GM12878 (cell line): ENCODE measurements around the gene ANP32B. TPM values are rescaled to one million over a fixed set of nuclear protein-coding genes. Genes with fewer than 3 reads are reported as not detected.

ENCODE experiments used
- ATAC-seq: fragments of 200-7000 bp; cut with Tn5 transposase; 3 replicates; pipeline ENCODE4 v1.9.1; 2020; ENCODE audit warnings: mild to moderate bottlenecking, moderate library complexity
- BruUV-seq: library from RNA; stranded (reverse); fragments of 400-500 nt; replicated peaks from 2 replicates; lab custom pipeline; 2021; lab: Mats Ljungman, UMichigan
- CTCF ChIA-PET: fragments of 300-600 bp; sonication (Branson Sonifier 250); formaldehyde crosslinking; extraction: SDS; loops from one replicate; lab custom pipeline; 2021; ENCODE audit warnings: inconsistent platforms; lab: Yijun Ruan, JAX
- POLR2A ChIA-PET: fragments of 350-600 bp; formaldehyde crosslinking; extraction: SDS; loops from one replicate; lab custom pipeline; 2021; ENCODE audit warnings: inconsistent platforms; lab: Charles Lee
- RAD21 ChIA-PET: fragments of 300-600 bp; sonication (Branson Sonifier 250); formaldehyde crosslinking; loops from one replicate; lab custom pipeline; 2023; ENCODE audit warnings: antibody characterized with exemption; ENCODE audit not compliant: unreplicated experiment; lab: Charles Lee
- SMC1A ChIA-PET: fragments of 300-600 bp; sonication (Branson Sonifier 250); formaldehyde crosslinking; loops from one replicate; lab custom pipeline; 2023; ENCODE audit not compliant: unreplicated experiment, uncharacterized antibody; lab: Charles Lee
- DNase-seq: peaks from one replicate; pipeline ENCODE4 v3.0.0-alpha.2; 2011; ENCODE audit warnings: low read depth, low spot score
- FAIRE-seq: peaks from 3 replicates; lab custom pipeline; 2011; peaks lifted over from hg19 to GRCh38; lab: Jason Lieb, UNC
- H2AFZ ChIP-seq: 2 replicates; pipeline ENCODE4 v1.6.0; 2011; ENCODE audit warnings: low read depth, low read length, control low read depth; ENCODE audit not compliant: control insufficient read depth
- H3K27ac ChIP-seq: 2 replicates; pipeline ENCODE4 v1.5.1; 2011; ENCODE audit warnings: control low read depth; ENCODE audit not compliant: control insufficient read depth, insufficient read depth
- H3K27me3 ChIP-seq, 2 experiments: replicated peaks in 1 of 2; 2 replicates each; pipeline versions ENCODE4 v1.6.0 to v1.6.1; 2011; ENCODE audit warnings: low read length in 1 of 2; ENCODE audit not compliant: control insufficient read depth in 2 of 2, insufficient read depth in 2 of 2
- H3K36me3 ChIP-seq, 2 experiments: 2 replicates each; pipeline ENCODE4 v1.5.1; 2011; ENCODE audit warnings: low read length in 1 of 2; ENCODE audit not compliant: control insufficient read depth in 2 of 2, insufficient read depth in 2 of 2
- H3K4me1 ChIP-seq: 2 replicates; pipeline ENCODE4 v1.6.1; 2011; ENCODE audit warnings: mild to moderate bottlenecking, low read length, moderate library complexity, mixed read lengths; ENCODE audit not compliant: control insufficient read depth, insufficient read depth
- H3K4me2 ChIP-seq: 2 replicates; pipeline ENCODE4 v1.6.0; 2011; ENCODE audit warnings: control low read depth; ENCODE audit not compliant: control insufficient read depth, insufficient read depth
- H3K4me3 ChIP-seq: fragments of 200-600 bp; sonication (generic); 2 replicates; pipeline ENCODE4 v1.5.1; 2016
- H3K79me2 ChIP-seq: 2 replicates; pipeline ENCODE4 v1.6.0; 2011; ENCODE audit warnings: low read length; ENCODE audit not compliant: control insufficient read depth, insufficient read depth
- H3K9ac ChIP-seq: 2 replicates; pipeline ENCODE4 v1.8.0; 2011; ENCODE audit warnings: low read length, control low read depth, mixed read lengths; ENCODE audit not compliant: control insufficient read depth, insufficient read depth
- H3K9me3 ChIP-seq: replicated peaks from 3 replicates; pipeline ENCODE4 v1.5.1; 2011; ENCODE audit warnings: mild to moderate bottlenecking, low read length; ENCODE audit not compliant: control insufficient read depth, insufficient read depth
- H4K20me1 ChIP-seq: 2 replicates; pipeline ENCODE4 v1.6.0; 2011; ENCODE audit not compliant: control insufficient read depth, insufficient read depth
- BRCA1 ChIP-seq: IDR thresholded peaks from 2 replicates; pipeline ENCODE4 v1.6.1; 2011; ENCODE audit warnings: low read depth, low read length, improper control_type of control experiment
- CBFB ChIP-seq: IDR thresholded peaks from 2 replicates; pipeline ENCODE4 v1.6.1; 2016; ENCODE audit warnings: antibody characterized with exemption, low read depth
- CHD2 ChIP-seq: IDR thresholded peaks from 2 replicates; pipeline ENCODE4 v1.6.1; 2011; ENCODE audit warnings: low read depth, low read length, improper control_type of control experiment, borderline replicate concordance
- GATAD2B ChIP-seq: fragments of 450-650 bp; conservative IDR thresholded peaks from 2 replicates; pipeline ENCODE4 v1.6.1; 2017; ENCODE audit warnings: low read depth, mild to moderate bottlenecking, moderate library complexity
- MEF2A ChIP-seq: IDR thresholded peaks from 2 replicates; pipeline ENCODE4 v1.6.1; 2011; ENCODE audit warnings: low read depth, mild to moderate bottlenecking, low read length, moderate library complexity; ENCODE audit not compliant: insufficient read depth
- MXI1 ChIP-seq: fragments of 150-350 bp; IDR thresholded peaks from 2 replicates; pipeline ENCODE4 v1.6.1; 2011; ENCODE audit warnings: low read depth, mild to moderate bottlenecking, inconsistent platforms, low read length, improper control_type of control experiment
- PML ChIP-seq: IDR thresholded peaks from 2 replicates; pipeline ENCODE4 v1.6.1; 2012; ENCODE audit warnings: low read length, inconsistent platforms
- POLR2A ChIP-seq: IDR thresholded peaks from 2 replicates; pipeline ENCODE4 v1.6.1; 2011; ENCODE audit warnings: low read depth, mild to moderate bottlenecking, low read length
- SIX5 ChIP-seq: IDR thresholded peaks from 2 replicates; pipeline ENCODE4 v1.6.1; 2011; ENCODE audit warnings: mild to moderate bottlenecking, low read depth, low read length, moderate library complexity; ENCODE audit not compliant: severe bottlenecking
- SKIL ChIP-seq: fragments of 450-650 bp; IDR thresholded peaks from 2 replicates; pipeline ENCODE4 v1.6.1; 2017; ENCODE audit warnings: mild to moderate bottlenecking, low read depth, inconsistent platforms; ENCODE audit not compliant: poor library complexity, severe bottlenecking
- STAT1 ChIP-seq: fragments of 450-650 bp; conservative IDR thresholded peaks from 2 replicates; pipeline ENCODE4 v1.6.1; 2014; ENCODE audit warnings: antibody characterized with exemption, mild to moderate bottlenecking
- STAT3 ChIP-seq: IDR thresholded peaks from 2 replicates; pipeline ENCODE4 v1.6.1; 2011; ENCODE audit warnings: low read depth, low read length, improper control_type of control experiment
- ZNF217 ChIP-seq: fragments of 450-650 bp; IDR thresholded peaks from 2 replicates; pipeline ENCODE4 v1.6.1; 2017; ENCODE audit warnings: antibody characterized with exemption, mild to moderate bottlenecking
- WGBS: methylation state at CpG from one replicate; pipeline ENCODE4 v1.1.6; 2016; ENCODE audit warnings: low lambda C conversion rate; ENCODE audit not compliant: insufficient replicate concordance, insufficient coverage; ENCODE audit errors: missing lambda C conversion rate; 5-methylcytosine and 5-hydroxymethylcytosine counted together
- in situ Hi-C: fragments of 300-500 bp; cut with MboI; formaldehyde crosslinking; loops from 9 replicates; pipeline ENCODE4 v1.14.3; 2018; ENCODE audit warnings: mixed read lengths
- intact Hi-C: fragments of 100-400 bp; cut with micrococcal nuclease; formaldehyde crosslinking; loops from one replicate; pipeline ENCODE4 v1.14.2; 2022; ENCODE audit not compliant: unreplicated experiment
- polyA plus RNA-seq, 11 experiments: library from polyadenylated mRNA; depleted of rRNA in 4 of 11; unstranded in 6 of 11; stranded (reverse) in 5 of 11; fragments of >200 nt; fragmentation: Nextera tagmentation in 4 of 11; fragmentation: Illumina TruSeq in 1 of 11; extraction: Ambion mirVana in 4 of 11; extraction: Trizol in 1 of 11; gene quantifications; 1 replicate in 1 of 11; 2 replicates in 10 of 11; pipeline versions ENCODE4 v1.2.1 to v1.2.3, GENCODE V29; 2011 to 2016; ENCODE audit warnings: inconsistent platforms in 2 of 11, missing spikeins in 2 of 11, low read depth in 1 of 11
- total RNA-seq, 4 experiments: library from RNA; depleted of rRNA in 3 of 4; stranded (reverse); fragments of >200 nt in 3 of 4; fragmentation: Illumina TruSeq in 1 of 4; extraction: Trizol in 1 of 4; gene quantifications; 2 replicates each; pipeline versions ENCODE4 v1.2.1 to v1.2.3, GENCODE V29; 2013 to 2021

Gene ANP32B
- total and polyA plus RNA-seq, 10 of the 15 experiments (the other 5 are each of a cell fraction or from before 2014, with no cell fraction given) = 24.5 to 419 (median 171) TPM

- Histone ChIP-seq H3K4me1 (peaks cover 7% of the 10 kb centered on the region), H3K4me3 (no peak overlapping the region), H3K9ac (no peak overlapping the region), H3K79me2 (peaks cover 75% of the 10 kb centered on the region), H4K20me1 (peaks cover 3% of the 10 kb centered on the region; the same call in 1 of the 2 replicates), H2AFZ (no peak overlapping the region), H3K27ac (no peak overlapping the region), H3K9me3 (no peaks in the 10 kb centered on the region), H3K36me3 (peaks cover 22 to 63% of the 10 kb centered on the region in 2 experiments), H3K4me2 (no peak overlapping the region), H3K27me3 (no peaks in the 10 kb centered on the region)
- DNase-seq (no peak), ATAC-seq (no peak), FAIRE-seq (no peak)
- SMC1A ChIA-PET = interaction anchor here (0.8 to 1.9 kb wide), 4 partner anchors 9 to 23 kb away, joined by 4 to 7 read pairs (median 4); no protein-coding TSS in a partner anchor
- WGBS = 100% methylated on average over 3 of the region's 3 CpGs
- intact Hi-C loops (no loop called here), in situ Hi-C loops (no loop called here)
- RAD21 ChIA-PET = interaction anchor here (1.3 kb wide), 2 partner anchors 10 to 293 kb away, joined by 3 to 4 read pairs; no protein-coding TSS in a partner anchor
- CTCF ChIA-PET = interaction anchor here (0.5 to 2.4 kb wide), 10 partner anchors 9 to 55 kb away, joined by 3 to 9 read pairs (median 3); no protein-coding TSS in a partner anchor
- BruUV-seq = no TSS peak
- TF ChIP-seq CHD2 = no peak
- no peak for TF ChIP-seq CBFB
- POLR2A ChIA-PET = interaction anchor here (0.5 kb wide), 1 partner anchor 104 kb away, joined by 7 read pairs; no protein-coding TSS in a partner anchor
Observed at GRCh38 chr9:97997330-97998276, 14.5 kb downstream of the ANP32B start.

GRCh38 chr9:98002808-98003207 lies 19.7 kb downstream of the ANP32B start:
- POLR2A ChIA-PET = no interaction called here
- Histone ChIP-seq H3K27ac (no peak overlapping the region), H3K9ac (no peak overlapping the region), H3K4me1 (no peaks in the 10 kb centered on the region; the same call in 1 of the 2 replicates), H3K4me3 (no peak overlapping the region), H3K9me3 (no peaks in the 10 kb centered on the region), H3K4me2 (no peak overlapping the region), H3K79me2 (peaks cover 31% of the 10 kb centered on the region), H3K27me3 (no peaks in the 10 kb centered on the region), H4K20me1 (peaks cover 5% of the 10 kb centered on the region; the same call in 1 of the 2 replicates), H2AFZ (no peak overlapping the region), H3K36me3 (peaks cover 41 to 58% of the 10 kb centered on the region in 2 experiments)
- SMC1A ChIA-PET = interaction anchor here (0.8 to 1.2 kb wide), 3 partner anchors 15 to 23 kb away, joined by 3 read pairs; no protein-coding TSS in a partner anchor
- DNase-seq (no peak), FAIRE-seq (no peak), ATAC-seq (no peak)
- 53% methylated on average over 2 of the region's 2 CpGs for WGBS
- intact Hi-C loops (no loop called here), in situ Hi-C loops (no loop called here)
- BruUV-seq = no TSS peak
- CTCF ChIA-PET = interaction anchor here (0.6 to 2.0 kb wide), 3 partner anchors 11 to 114 kb away, joined by 3 to 5 read pairs (median 5); no protein-coding TSS in a partner anchor
- RAD21 ChIA-PET = no interaction called here
- TF ChIP-seq POLR2A (no peak), PML (no peak), SKIL (no peak), MEF2A (no peak), BRCA1 (no peak), STAT1 (no peak), STAT3 (no peak), GATAD2B (no peak), ZNF217 (no peak), SIX5 (no peak), MXI1 (no peak)
